ENCODE data around the gene SLC18A3. TPM values are rescaled to one million over a fixed set of nuclear protein-coding genes. Genes with fewer than 3 reads are reported as not detected.

SLC18A3 gene
- total RNA-seq, 1 donor from 2014 or later = 1.6 TPM

DNA sequence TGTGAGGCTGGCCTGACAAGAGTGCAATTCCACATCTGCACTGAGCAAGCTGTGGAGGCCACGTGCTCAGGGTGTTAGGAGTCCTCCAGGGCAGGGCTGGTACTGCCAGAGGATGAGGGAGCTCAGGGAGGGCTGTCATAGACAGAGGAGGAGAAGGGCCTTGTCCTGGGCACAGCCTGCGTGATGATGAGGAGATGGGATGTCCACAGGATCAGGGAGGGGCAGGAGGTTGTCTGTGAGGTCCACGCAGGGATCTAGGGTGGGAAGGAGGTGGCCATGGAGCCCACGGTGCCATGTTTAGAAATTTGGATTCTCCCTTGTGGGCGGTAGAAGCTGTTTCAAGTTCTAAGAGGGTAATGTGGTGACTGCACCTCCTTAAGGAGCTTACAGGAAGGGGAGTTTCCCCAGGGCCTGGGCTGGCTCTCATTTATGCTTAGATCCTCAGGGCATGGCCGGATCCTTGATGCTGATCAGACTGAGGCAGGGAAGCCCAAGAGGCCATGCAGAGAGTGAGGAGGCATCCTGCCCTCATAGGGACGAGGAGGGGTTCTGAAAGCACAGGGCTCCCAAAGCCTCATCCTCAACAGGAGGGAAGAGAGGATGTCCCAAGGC, 34.0 kb downstream of the SLC18A3 start:
- H3K27me3 Mint-ChIP-seq = peaks cover 52% of the 10 kb centered on the region
- no peak overlapping the region for H3K27ac Mint-ChIP-seq
- H3K4me3 Mint-ChIP-seq = no peak overlapping the region
- DNase-seq (ENCODE audit: extremely low spot score, unreplicated experiment) = no peak
- no peaks in the 10 kb centered on the region for H3K4me1 Mint-ChIP-seq (ENCODE audit: unreplicated experiment)
- no peaks in the 10 kb centered on the region for H3K9me3 Mint-ChIP-seq
- H3K36me3 Mint-ChIP-seq = no peaks in the 10 kb centered on the region
- TF ChIP-seq, protein P1, sequence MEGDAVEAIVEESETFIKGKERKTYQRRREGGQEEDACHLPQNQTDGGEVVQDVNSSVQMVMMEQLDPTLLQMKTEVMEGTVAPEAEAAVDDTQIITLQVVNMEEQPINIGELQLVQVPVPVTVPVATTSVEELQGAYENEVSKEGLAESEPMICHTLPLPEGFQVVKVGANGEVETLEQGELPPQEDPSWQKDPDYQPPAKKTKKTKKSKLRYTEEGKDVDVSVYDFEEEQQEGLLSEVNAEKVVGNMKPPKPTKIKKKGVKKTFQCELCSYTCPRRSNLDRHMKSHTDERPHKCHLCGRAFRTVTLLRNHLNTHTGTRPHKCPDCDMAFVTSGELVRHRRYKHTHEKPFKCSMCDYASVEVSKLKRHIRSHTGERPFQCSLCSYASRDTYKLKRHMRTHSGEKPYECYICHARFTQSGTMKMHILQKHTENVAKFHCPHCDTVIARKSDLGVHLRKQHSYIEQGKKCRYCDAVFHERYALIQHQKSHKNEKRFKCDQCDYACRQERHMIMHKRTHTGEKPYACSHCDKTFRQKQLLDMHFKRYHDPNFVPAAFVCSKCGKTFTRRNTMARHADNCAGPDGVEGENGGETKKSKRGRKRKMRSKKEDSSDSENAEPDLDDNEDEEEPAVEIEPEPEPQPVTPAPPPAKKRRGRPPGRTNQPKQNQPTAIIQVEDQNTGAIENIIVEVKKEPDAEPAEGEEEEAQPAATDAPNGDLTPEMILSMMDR (conservative IDR thresholded peaks at IDR 0.05) = no peak

DNA sequence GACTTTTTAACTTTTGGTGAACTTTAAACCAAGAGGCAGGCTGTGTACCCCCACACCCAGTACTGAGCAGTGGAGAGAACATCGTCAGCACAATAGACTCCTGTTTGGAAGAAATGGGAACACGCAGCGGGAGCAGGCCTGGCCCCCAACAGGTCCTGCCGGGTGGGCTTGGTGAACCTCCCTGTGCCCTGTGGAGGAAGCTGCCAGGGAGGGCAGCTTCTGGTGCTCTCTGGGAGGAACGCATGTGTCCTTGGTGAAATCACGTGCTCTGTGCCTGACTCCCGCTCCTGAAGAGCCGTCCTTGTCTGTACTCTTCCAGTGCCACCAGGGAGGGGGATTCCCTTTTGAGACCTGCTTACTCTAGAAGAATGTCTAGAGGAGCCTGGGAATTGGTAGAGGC, 35.3 kb downstream of the SLC18A3 start:
- no peak for DNase-seq (ENCODE audit: extremely low spot score, unreplicated experiment)
- Mint-ChIP-seq H3K27me3 (peaks cover 49% of the 10 kb centered on the region), H3K4me1 (ENCODE audit: unreplicated experiment) (no peaks in the 10 kb centered on the region), H3K36me3 (no peaks in the 10 kb centered on the region), H3K9me3 (no peaks in the 10 kb centered on the region), H3K4me3 (no peak overlapping the region), H3K27ac (no peak overlapping the region)
- TF ChIP-seq, protein P1 (conservative IDR thresholded peaks at IDR 0.05) = no peak

DNA sequence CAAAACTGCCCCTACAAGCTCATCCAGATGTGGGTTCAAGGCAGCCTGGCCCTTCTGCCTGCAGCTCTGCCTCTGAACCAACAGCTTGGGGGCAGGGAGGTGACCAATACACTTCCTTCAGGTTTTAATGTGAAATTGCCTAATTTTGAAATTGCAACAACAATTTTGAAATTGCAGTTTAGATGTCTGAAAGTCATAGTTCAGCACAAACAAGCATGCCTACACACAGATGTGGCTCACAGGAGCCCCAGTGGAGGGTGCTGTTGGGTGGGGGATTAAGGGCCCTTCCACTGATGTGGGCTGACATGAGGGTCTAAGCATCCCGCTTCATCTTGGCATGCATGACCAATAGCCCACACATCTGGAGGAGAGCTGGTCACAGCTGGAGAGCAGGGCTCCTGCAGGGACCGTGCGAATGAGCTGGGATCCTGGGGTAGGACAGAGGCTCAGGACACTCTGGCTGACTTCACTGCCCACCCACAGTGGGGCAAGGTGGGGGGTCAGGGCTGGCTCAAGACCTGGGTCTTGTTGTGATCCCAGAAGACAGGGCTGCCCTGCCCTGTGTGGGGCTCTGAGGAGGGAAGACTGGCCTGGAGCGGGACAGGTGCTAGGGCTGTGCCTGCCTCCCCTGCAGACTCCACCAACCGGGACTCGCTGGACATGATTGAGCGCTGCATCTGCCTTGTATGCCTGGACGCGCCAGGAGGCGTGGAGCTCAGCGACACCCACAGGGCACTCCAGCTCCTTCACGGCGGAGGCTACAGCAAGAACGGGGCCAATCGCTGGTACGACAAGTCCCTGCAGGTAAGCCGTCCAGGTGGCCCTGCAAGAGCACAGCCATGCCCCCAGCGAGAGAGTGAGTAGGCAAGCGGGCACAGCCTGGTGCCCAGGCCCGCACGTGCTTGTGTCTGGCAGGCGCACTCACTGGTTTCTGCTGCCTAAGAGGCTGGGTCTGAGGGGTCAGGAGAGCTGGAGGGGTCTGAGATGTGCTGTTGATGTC, 36.1 kb downstream of the SLC18A3 start:
- H3K4me3 Mint-ChIP-seq = no peak overlapping the region
- H3K9me3 Mint-ChIP-seq = no peaks in the 10 kb centered on the region
- H3K4me1 Mint-ChIP-seq (ENCODE audit: unreplicated experiment) = no peaks in the 10 kb centered on the region
- H3K27me3 Mint-ChIP-seq = peaks cover 44% of the 10 kb centered on the region
- no peak overlapping the region for H3K27ac Mint-ChIP-seq
- no peaks in the 10 kb centered on the region for H3K36me3 Mint-ChIP-seq
- DNase-seq (ENCODE audit: extremely low spot score, unreplicated experiment) = no peak
- TF ChIP-seq, protein P1 (conservative IDR thresholded peaks at IDR 0.05) = no peak

DNA sequence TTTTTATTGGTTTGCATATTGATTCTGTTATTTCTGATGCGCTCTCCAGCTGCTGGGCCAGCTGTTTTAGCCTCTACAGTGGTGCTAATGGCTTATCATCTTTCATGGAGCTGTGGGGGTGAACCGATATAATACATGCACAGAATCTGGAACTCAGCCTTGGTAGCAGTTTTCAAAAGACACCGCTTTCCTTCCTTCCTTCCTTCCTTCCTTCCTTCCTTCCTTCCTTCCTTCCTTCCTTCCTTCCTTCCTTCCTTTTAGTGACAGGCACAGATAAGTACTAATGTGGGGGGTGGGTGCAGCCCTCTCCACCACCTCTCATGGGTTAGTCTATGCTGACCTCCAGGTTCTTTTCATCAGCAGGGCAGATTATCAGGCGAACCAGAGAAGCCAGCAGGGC, 37.4 kb downstream of the SLC18A3 start:
- no peak for DNase-seq (ENCODE audit: extremely low spot score, unreplicated experiment)
- Mint-ChIP-seq H3K4me1 (ENCODE audit: unreplicated experiment) (no peaks in the 10 kb centered on the region), H3K9me3 (no peaks in the 10 kb centered on the region), H3K4me3 (no peak overlapping the region), H3K36me3 (no peaks in the 10 kb centered on the region), H3K27me3 (peaks cover 42% of the 10 kb centered on the region), H3K27ac (no peak overlapping the region)
- TF ChIP-seq, protein P1 (conservative IDR thresholded peaks at IDR 0.05) = no peak

DNA sequence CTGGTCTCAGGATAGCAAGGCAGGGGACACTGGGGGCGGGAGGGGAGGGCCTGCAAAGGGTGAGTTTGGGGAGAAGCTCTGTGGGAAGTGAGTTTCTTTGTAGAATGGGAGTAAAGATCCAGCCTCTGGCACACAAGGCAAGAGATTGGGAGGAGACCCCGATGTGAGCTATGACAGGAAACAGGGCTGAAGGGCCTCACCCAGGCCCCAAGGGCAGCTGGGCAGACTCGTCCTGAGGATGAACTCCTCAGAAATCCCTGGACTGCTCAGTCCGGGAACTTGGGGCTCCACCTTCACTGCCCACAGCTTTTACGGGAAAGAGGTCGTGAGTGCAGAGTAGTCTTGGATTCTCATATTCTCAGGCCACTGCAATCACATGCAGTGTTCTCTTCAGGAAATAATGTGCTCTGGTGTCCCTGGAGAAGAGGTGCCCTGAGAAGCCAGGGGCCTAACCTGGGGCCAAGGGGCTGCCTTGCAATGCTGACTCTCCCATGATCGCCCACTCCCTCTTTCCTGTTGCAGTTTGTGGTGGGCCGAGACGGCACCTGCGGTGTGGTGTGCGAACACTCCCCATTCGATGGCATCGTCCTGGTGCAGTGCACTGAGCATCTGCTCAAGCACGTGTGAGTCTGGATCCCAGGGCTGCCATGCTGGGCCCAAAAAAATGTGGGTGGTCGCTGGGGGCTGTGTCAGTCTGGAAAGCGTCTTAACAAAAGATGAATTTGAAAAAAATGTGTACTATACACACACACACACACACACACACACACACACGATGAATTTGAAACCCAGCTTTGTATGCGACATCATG, 38.1 kb downstream of the SLC18A3 start:
- H3K27ac Mint-ChIP-seq = no peak overlapping the region

More for the DNA sequence above, 38.1 kb downstream of the SLC18A3 start:
- H3K4me1 Mint-ChIP-seq (ENCODE audit: unreplicated experiment) = no peaks in the 10 kb centered on the region
- no peak overlapping the region for H3K4me3 Mint-ChIP-seq
- H3K27me3 Mint-ChIP-seq = peaks cover 48% of the 10 kb centered on the region
- H3K9me3 Mint-ChIP-seq = no peaks in the 10 kb centered on the region
- TF ChIP-seq, protein P1 (conservative IDR thresholded peaks at IDR 0.05) = no peak
- peak; percentile 50 for DNase-seq (ENCODE audit: extremely low spot score, unreplicated experiment)
- H3K36me3 Mint-ChIP-seq = no peaks in the 10 kb centered on the region
